Neuron (in vitro differentiated cells): ENCODE data around the gene ALAS2.

Experiments used
- H2AFZ ChIP-seq: one replicate; pipeline ENCODE4 v1.6.1; 2013; ENCODE audit warnings: low read depth, mild to moderate bottlenecking, inconsistent platforms, low read length, moderate library complexity
- H3K27me3 ChIP-seq: one replicate; pipeline ENCODE4 v1.6.1; 2013; ENCODE audit warnings: low read length; ENCODE audit not compliant: insufficient read depth
- H3K36me3 ChIP-seq: one replicate; pipeline ENCODE4 v1.6.1; 2013; ENCODE audit warnings: low read length; ENCODE audit not compliant: insufficient read depth
- H3K4me1 ChIP-seq: one replicate; pipeline ENCODE4 v1.6.1; 2013; ENCODE audit warnings: low read length; ENCODE audit not compliant: insufficient read depth
- H3K4me3 ChIP-seq: 2 replicates; pipeline ENCODE4 v1.5.1; 2013; ENCODE audit warnings: mild to moderate bottlenecking, low read length, moderate library complexity
- H3K9me3 ChIP-seq: one replicate; pipeline ENCODE4 v1.6.1; 2013; ENCODE audit warnings: low read length

ALAS2 gene

DNA sequence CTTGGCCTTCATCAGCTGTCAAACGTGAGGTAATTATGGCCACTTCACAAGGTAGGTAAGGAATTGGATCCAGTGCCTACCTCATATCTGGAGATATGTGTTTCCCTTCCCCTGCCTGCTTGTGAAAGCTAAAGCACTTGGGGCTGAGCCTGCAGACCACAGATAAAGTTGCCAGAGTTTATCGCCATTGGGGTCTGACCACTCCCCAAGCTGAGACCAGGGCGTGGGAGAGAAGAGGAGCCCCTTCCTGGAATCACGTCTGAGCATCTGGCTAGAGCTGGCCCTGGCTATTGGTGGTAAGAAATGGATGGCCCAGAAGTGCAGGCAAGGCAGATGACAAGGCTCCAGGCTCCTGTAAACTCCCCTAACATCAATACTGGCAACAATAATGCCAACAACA, 2.7 kb downstream of the ALAS2 start:
- Histone ChIP-seq H3K36me3 (no peaks in the 10 kb centered on the region), H3K27me3 (peaks cover 5% of the 10 kb centered on the region), H3K4me1 (no peaks in the 10 kb centered on the region), H2AFZ (no peak overlapping the region), H3K9me3 (no peaks in the 10 kb centered on the region), H3K4me3 (no peak overlapping the region)

DNA sequence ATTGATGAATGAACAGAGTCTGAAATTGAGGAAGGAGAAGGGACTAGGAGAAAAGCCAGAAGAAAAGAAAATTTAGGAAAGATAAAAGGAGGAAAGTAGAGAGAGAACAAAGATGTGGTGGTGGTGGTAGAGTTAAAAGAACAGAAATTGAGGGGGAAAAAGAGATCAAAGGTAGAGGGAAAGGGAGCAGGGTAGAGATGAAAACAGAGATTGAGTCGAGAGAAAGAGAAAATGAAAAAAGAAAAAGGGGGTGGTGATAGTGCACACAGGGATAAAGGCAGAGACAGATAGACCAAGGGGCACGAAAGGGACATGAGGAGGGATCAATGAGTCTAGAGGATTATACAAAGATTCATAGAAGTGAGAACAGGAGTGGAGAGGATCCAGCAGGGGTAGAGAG, 3.9 kb downstream of the ALAS2 start:
- Histone ChIP-seq H3K27me3 (peaks cover 5% of the 10 kb centered on the region), H3K36me3 (no peaks in the 10 kb centered on the region), H3K9me3 (no peaks in the 10 kb centered on the region), H2AFZ (no peak overlapping the region), H3K4me3 (no peak overlapping the region), H3K4me1 (no peaks in the 10 kb centered on the region)

DNA sequence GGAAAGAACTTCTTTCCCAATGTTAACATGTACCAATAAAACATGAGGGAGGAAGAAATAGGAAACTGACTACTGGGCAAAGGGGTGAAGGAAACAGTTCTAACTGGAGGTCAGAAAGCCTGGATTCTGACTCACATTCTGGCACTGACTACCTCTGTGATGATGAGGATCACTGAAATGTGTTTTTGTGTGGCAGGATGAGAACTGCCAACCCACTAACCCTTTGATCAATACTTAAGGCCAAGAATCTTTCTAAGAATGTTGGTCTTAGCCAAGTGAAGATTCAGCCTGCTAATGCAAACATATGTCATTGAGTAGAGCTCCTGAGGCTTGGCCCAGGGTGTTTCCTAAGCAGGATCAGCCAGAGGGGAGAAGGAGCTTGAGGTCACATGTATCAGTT, 4.6 kb downstream of the ALAS2 start:
- no peak overlapping the region for H3K4me3 ChIP-seq
- H3K27me3 ChIP-seq = peaks cover 5% of the 10 kb centered on the region
- H2AFZ ChIP-seq = no peak overlapping the region
- no peaks in the 10 kb centered on the region for H3K4me1 ChIP-seq
- H3K36me3 ChIP-seq = no peaks in the 10 kb centered on the region
- H3K9me3 ChIP-seq = no peaks in the 10 kb centered on the region

DNA sequence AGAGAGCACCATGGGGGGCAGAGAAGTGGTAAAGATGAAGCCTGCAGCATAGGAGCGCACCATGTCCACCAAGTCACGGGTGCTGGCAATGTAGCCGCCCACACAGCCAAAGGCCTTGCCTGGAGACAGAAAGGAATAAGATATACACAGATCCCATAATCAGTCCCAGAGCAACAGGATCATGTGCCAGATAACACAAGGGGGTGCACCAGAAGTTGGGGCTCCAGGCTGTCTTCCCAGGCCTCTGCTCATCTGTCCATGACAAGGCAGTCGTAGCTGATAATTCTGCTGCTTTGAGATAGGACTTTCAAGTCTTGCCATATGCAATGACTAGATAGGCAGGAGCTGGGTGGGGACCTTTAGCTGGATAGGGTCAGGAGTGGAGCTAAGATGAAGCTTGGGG, 15.9 kb downstream of the ALAS2 start:
- Histone ChIP-seq H3K36me3 (no peaks in the 10 kb centered on the region), H2AFZ (no peak overlapping the region)

DNA sequence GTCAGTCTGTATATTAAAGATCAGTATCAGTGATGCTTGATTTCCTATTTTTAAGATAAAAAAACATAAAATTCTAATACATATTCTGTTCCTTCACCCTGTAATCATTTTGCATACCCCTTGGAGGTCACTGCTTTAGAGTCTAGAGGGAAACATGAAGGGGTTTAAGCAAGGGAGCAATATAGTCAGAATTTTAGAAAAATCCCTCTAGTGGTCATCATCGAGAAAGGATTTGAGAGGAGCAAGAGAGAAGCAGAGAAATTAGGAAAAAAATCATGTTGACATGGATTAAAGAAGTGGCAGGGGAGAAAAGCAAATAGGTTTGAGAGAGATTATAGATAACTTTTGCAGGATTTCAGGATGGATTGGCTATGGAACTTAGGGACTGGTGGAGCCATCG, 19.5 kb downstream of the ALAS2 start:
- H3K4me3 ChIP-seq = no peak overlapping the region
- no peaks in the 10 kb centered on the region for H3K4me1 ChIP-seq
- no peaks in the 10 kb centered on the region for H3K27me3 ChIP-seq
- peaks cover 4% of the 10 kb centered on the region for H3K36me3 ChIP-seq
- no peak overlapping the region for H2AFZ ChIP-seq
- H3K9me3 ChIP-seq = no peaks in the 10 kb centered on the region

More for the DNA sequence above, 15.9 kb downstream of the ALAS2 start:
- Histone ChIP-seq H3K9me3 (no peaks in the 10 kb centered on the region), H3K27me3 (no peaks in the 10 kb centered on the region), H3K4me1 (no peaks in the 10 kb centered on the region), H3K4me3 (no peak overlapping the region)

DNA sequence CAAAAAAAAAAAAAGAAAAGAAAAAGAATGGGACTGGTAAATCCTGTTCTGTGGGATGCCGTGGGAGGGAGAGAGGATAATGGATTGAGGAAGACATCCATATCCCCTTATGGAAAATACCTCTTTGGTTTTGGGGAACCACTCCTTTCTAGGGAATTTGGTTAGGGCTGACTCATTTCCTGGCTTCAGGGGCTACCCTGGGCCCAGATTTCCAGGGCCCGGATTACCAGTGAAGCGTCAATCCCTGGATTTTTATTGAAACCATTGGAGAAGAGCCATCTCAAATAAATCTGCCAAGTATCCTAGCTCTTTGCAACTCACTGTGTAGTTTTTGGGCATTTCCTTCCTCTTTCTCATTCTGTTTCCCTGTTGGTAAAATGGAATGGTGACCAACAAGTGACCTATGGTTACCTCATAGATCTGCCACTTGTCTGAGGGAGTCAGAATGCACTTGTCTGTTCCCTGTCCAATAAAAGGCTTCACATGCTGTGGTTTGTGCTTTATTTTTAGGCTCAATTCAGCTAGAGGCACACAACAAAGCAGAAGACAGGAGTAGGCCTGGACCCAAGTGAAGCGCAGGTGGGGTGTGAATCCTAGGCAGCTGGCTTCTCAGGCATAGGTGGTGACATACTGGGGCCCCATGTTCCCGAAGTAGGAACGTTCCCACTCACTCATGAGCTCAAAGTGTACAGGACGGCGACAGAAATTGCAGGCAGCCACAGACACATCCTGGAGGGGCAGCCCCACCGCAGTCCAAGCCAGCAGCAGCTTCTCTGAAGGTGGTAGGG, 22.0 kb downstream of the ALAS2 start:
- Histone ChIP-seq H2AFZ (no peak overlapping the region), H3K9me3 (no peaks in the 10 kb centered on the region), H3K36me3 (peaks cover 21% of the 10 kb centered on the region), H3K4me1 (no peaks in the 10 kb centered on the region), H3K4me3 (no peak overlapping the region), H3K27me3 (no peaks in the 10 kb centered on the region)

DNA sequence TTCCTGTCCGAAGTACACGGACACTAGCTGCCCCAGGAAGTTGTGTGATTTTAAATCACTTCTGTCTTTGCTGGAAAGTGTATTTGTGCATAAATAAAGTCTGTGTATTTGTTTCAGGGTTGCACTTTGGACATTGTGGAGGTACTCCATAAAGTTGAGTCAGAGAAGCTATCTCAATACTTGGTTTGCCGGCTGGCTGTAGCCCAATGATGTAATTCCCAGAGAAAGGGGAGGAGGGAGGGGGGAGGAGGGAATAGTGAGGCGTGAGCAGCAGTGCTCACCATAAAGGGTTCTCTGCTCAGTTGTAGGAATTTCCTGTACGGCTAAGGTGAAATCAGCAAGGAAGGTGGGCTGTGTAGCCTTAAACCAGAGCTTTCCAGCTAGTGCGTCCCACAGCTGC, 23.1 kb downstream of the ALAS2 start:
- Histone ChIP-seq H3K9me3 (no peaks in the 10 kb centered on the region), H2AFZ (no peak overlapping the region), H3K27me3 (no peaks in the 10 kb centered on the region), H3K36me3 (peaks cover 29% of the 10 kb centered on the region), H3K4me3 (no peak overlapping the region), H3K4me1 (no peaks in the 10 kb centered on the region)

DNA sequence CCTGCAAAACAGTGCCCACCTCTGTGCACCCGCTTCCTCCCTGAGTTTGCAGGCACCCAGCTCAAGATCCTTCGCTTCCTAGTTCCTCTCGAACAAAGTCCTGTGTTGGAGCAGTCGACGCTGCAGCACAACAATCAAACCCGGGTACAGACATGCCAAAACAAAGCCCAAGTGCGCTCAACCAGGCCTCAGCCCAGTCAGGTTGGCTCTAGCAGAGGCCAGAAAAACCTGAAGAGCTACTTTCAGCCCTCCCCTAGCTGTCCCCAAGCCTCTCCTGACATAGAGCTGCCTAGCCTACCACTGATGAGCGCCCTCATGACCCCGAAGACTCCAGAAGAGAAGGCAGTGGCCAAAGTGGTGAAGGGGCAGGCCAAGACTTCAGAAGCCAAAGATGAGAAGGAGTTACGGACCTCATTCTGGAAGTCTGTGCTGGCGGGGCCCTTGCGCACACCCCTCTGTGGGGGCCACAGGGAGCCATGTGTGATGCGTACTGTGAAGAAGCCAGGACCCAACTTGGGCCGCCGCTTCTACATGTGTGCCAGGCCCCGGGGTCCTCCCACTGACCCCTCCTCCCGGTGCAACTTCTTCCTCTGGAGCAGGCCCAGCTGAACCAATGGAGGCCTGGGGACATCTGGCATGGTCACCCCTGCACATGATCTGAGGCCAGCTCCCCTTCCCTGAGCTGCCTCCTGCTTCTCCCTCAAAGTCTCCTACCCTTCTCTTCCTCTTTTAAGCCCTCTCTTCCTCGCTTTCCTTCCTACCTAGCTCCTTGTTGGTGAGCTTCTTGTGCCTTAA, 23.8 kb downstream of the ALAS2 start:
- H3K9me3 ChIP-seq = no peaks in the 10 kb centered on the region
- H3K36me3 ChIP-seq = peaks cover 33% of the 10 kb centered on the region
- no peaks in the 10 kb centered on the region for H3K27me3 ChIP-seq
- no peaks in the 10 kb centered on the region for H3K4me1 ChIP-seq
- no peak overlapping the region for H3K4me3 ChIP-seq
- no peak overlapping the region for H2AFZ ChIP-seq

DNA sequence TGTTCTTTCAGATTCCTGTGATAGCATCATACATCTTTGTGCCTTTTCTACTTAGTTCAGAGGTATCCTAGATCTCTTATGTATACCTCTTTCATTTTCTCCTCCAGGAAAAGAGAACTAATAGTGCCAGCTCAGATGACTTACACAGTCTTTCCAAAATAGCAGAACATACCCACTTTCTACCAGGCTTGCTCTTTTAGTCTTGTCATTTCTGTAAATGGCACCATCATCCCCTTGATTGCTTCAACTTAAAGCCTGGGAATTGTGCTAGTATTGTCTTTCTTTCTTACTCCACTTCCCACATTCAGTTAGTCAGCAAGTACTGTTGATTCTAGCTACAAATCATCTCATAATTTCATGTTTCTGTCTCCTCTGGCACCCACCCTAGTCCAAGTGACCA, 25.5 kb downstream of the ALAS2 start:
- peaks cover 33% of the 10 kb centered on the region for H3K36me3 ChIP-seq
- H3K27me3 ChIP-seq = no peaks in the 10 kb centered on the region
- no peaks in the 10 kb centered on the region for H3K9me3 ChIP-seq
- peaks cover 6% of the 10 kb centered on the region for H3K4me1 ChIP-seq
- H3K4me3 ChIP-seq = no peak overlapping the region
- H2AFZ ChIP-seq = no peak overlapping the region

DNA sequence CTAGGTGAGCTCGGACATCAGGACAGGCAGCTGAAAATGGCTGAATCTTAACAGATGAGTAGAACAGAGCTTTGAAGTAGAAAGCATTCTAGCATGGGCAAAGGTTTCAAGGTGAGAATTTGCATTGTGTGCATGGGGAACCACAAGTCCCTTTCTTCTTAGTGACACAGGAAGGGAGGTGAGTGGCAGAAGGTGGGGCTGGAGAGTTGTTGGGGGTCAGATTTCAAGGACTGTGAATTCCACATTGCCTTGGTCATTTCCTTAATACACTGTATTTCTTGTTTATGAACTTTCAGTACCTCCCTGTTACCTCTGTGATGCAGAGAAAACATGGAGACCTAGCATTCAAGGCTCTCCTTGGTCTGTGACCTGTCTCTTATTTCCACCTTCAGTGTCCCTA, 26.5 kb downstream of the ALAS2 start:
- Histone ChIP-seq H2AFZ (no peak overlapping the region), H3K4me3 (no peak overlapping the region), H3K9me3 (no peaks in the 10 kb centered on the region), H3K27me3 (no peaks in the 10 kb centered on the region), H3K36me3 (peaks cover 33% of the 10 kb centered on the region), H3K4me1 (peaks cover 6% of the 10 kb centered on the region)

DNA sequence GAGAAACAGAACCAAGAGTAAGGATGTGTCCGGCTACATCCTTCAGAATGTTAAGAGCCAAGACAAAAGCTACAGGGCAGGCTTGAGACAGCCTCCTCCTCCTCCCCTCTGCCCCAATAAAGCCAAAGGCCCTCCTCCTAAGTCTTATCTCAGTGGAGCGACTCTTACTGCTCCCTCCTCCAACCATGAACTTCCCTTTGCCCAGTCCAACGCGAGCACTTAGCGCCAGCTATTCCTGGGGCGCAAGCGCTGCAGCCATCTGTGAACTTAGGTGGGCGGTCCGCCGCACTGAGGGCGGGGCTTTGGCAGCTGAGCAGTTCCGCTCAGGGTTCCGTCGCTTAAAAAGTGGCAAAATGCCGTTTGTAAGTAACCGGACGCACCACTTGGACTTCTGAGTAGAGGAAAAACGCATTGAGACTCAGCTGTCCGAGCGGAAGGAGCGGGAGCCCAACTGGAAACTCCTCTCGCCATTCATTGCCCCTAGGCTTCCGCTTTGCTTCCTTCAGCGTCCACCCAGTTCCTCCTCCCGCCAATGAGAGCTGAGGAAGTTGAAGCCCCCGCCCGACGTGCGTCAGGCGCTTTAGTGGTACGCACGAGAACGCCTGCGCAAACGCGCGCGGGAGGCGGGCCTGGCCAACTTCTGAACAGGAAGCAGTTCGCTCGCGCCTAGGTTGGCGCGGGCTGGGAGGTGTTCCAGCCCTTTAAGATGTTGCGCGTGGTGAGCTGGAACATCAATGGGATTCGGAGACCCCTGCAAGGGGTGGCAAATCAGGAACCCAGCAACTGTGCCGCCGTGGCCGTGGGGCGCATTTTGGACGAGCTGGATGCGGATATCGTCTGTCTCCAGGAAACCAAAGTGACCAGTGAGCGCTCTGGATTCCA, 30.8 kb downstream of the ALAS2 start, which contains the start of gene APEX2:
APEX2 (plus strand) TSS at position 647 of the 882 bp plus-strand sequence; CDS start at position 707, 60 bp downstream.
- Histone ChIP-seq H3K27me3 (no peaks in the 10 kb centered on the region), H3K9me3 (no peaks in the 10 kb centered on the region), H2AFZ (peak within 1 kb of the TSS; percentile 4), H3K4me3 (peak within 1 kb of the TSS; percentile 62), H3K4me1 (peaks cover 6% of the 10 kb centered on the region), H3K36me3 (peaks cover 23% of the 10 kb centered on the region)

DNA sequence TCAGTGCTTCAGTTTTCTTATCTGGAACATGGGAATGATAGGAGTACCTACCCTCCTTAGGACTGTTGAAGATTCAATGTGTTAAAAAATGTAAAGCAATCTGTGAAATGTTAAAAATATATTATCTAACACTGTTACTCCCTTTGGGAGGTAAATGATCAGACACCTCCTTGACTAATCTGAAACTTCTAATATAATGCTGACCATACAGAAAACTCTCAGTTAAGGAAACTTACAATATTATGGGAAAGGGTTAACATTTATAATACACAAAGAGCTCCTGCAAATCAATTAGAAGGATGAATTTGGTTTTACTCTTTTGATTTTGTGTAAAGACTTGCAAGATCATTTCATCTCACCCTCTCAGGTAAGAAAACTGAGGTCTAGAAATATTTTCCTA, 35.2 kb downstream of the ALAS2 start:
- Histone ChIP-seq H3K9me3 (no peaks in the 10 kb centered on the region), H3K36me3 (no peaks in the 10 kb centered on the region), H3K4me1 (no peaks in the 10 kb centered on the region), H2AFZ (no peak overlapping the region), H3K27me3 (no peaks in the 10 kb centered on the region), H3K4me3 (no peak overlapping the region)
